Stimulated activated naive CD8-positive, alpha-beta T cell treated with anti-CD3 and anti-CD28 coated beads, Interleukin-15, Interleukin-2, amounts not matched to agents 100 ng/mL and 50 ng/mL, for 24 hours (primary cell): Measurements from ENCODE around the gene AP3B1.

Experiments used
- H3K27ac Mint-ChIP-seq: one replicate; pipeline ENCODE4 v1.8.0; 2021; ENCODE audit warnings: mild to moderate bottlenecking, mixed read lengths
- H3K27me3 Mint-ChIP-seq: one replicate; pipeline ENCODE4 v1.8.0; 2021; ENCODE audit warnings: mixed read lengths
- H3K36me3 Mint-ChIP-seq: one replicate; pipeline ENCODE4 v1.8.0; 2021; ENCODE audit warnings: low read depth, mixed read lengths
- H3K4me1 Mint-ChIP-seq: one replicate; pipeline ENCODE4 v1.8.0; 2021; ENCODE audit warnings: low read depth, mixed read lengths
- H3K4me3 Mint-ChIP-seq: one replicate; pipeline ENCODE4 v1.8.0; 2021; ENCODE audit warnings: mild to moderate bottlenecking, mixed read lengths
- H3K9me3 Mint-ChIP-seq: one replicate; pipeline ENCODE4 v1.8.0; 2021; ENCODE audit warnings: mixed read lengths

Gene AP3B1

GRCh38 chr5:78008356-78008967 is 286.0 kb downstream of the AP3B1 start:
- peaks cover 4% of the 10 kb centered on the region for H3K36me3 Mint-ChIP-seq
- H3K4me1 Mint-ChIP-seq = no peaks in the 10 kb centered on the region
- no peak overlapping the region for H3K4me3 Mint-ChIP-seq
- no peaks in the 10 kb centered on the region for H3K27me3 Mint-ChIP-seq
- no peaks in the 10 kb centered on the region for H3K9me3 Mint-ChIP-seq
- H3K27ac Mint-ChIP-seq = no peak overlapping the region

- Mint-ChIP-seq H3K4me3 (no peak overlapping the region), H3K27me3 (no peaks in the 10 kb centered on the region), H3K36me3 (peaks cover 12% of the 10 kb centered on the region), H3K27ac (no peak overlapping the region), H3K4me1 (no peaks in the 10 kb centered on the region), H3K9me3 (no peaks in the 10 kb centered on the region)
Observed at GRCh38 chr5:78007233-78007632, 287.3 kb downstream of the AP3B1 start.

- Mint-ChIP-seq H3K4me3 (no peak overlapping the region), H3K4me1 (no peaks in the 10 kb centered on the region), H3K36me3 (peaks cover 16% of the 10 kb centered on the region), H3K9me3 (no peaks in the 10 kb centered on the region), H3K27me3 (no peaks in the 10 kb centered on the region), H3K27ac (no peak overlapping the region)
Observed at GRCh38 chr5:78006449-78006848, 288.0 kb downstream of the AP3B1 start.

- Mint-ChIP-seq H3K4me1 (no peaks in the 10 kb centered on the region), H3K27ac (no peak overlapping the region), H3K4me3 (no peak overlapping the region), H3K27me3 (no peaks in the 10 kb centered on the region), H3K9me3 (no peaks in the 10 kb centered on the region), H3K36me3 (peaks cover 21% of the 10 kb centered on the region)
Observed at GRCh38 chr5:78005021-78005785, 289.3 kb downstream of the AP3B1 start.

- H3K27ac Mint-ChIP-seq = no peak overlapping the region
- no peaks in the 10 kb centered on the region for H3K27me3 Mint-ChIP-seq
- peaks cover 25% of the 10 kb centered on the region for H3K36me3 Mint-ChIP-seq
- no peaks in the 10 kb centered on the region for H3K4me1 Mint-ChIP-seq
- no peaks in the 10 kb centered on the region for H3K9me3 Mint-ChIP-seq
- H3K4me3 Mint-ChIP-seq = no peak overlapping the region
Observed at GRCh38 chr5:78004559-78004958, 289.9 kb downstream of the AP3B1 start.

GRCh38 chr5:78003919-78004318 is 290.6 kb downstream of the AP3B1 start:
- no peaks in the 10 kb centered on the region for H3K4me1 Mint-ChIP-seq
- no peak overlapping the region for H3K27ac Mint-ChIP-seq
- H3K27me3 Mint-ChIP-seq = no peaks in the 10 kb centered on the region
- no peak overlapping the region for H3K4me3 Mint-ChIP-seq
- H3K36me3 Mint-ChIP-seq = peaks cover 32% of the 10 kb centered on the region
- no peaks in the 10 kb centered on the region for H3K9me3 Mint-ChIP-seq

- Mint-ChIP-seq H3K9me3 (no peaks in the 10 kb centered on the region), H3K27me3 (no peaks in the 10 kb centered on the region), H3K36me3 (peaks cover 34% of the 10 kb centered on the region), H3K4me1 (no peaks in the 10 kb centered on the region), H3K4me3 (no peak overlapping the region), H3K27ac (no peak overlapping the region)
Observed at GRCh38 chr5:78003450-78003849, 291.0 kb downstream of the AP3B1 start.

GRCh38 chr5:78002690-78003089 is 291.8 kb downstream of the AP3B1 start:
- no peaks in the 10 kb centered on the region for H3K9me3 Mint-ChIP-seq
- no peaks in the 10 kb centered on the region for H3K27me3 Mint-ChIP-seq
- H3K36me3 Mint-ChIP-seq = peaks cover 38% of the 10 kb centered on the region
- H3K4me3 Mint-ChIP-seq = no peak overlapping the region
- no peak overlapping the region for H3K27ac Mint-ChIP-seq
- no peaks in the 10 kb centered on the region for H3K4me1 Mint-ChIP-seq

GRCh38 chr5:78001197-78001596 is 293.3 kb downstream of the AP3B1 start:
- Mint-ChIP-seq H3K4me3 (no peak overlapping the region), H3K36me3 (peaks cover 45% of the 10 kb centered on the region), H3K9me3 (no peaks in the 10 kb centered on the region), H3K27ac (no peak overlapping the region), H3K4me1 (no peaks in the 10 kb centered on the region), H3K27me3 (no peaks in the 10 kb centered on the region)

GRCh38 chr5:78000191-78000590 is 294.3 kb downstream of the AP3B1 start:
- no peak overlapping the region for H3K27ac Mint-ChIP-seq
- H3K4me3 Mint-ChIP-seq = no peak overlapping the region
- H3K27me3 Mint-ChIP-seq = no peaks in the 10 kb centered on the region
- no peaks in the 10 kb centered on the region for H3K9me3 Mint-ChIP-seq
- no peaks in the 10 kb centered on the region for H3K4me1 Mint-ChIP-seq
- peaks cover 45% of the 10 kb centered on the region for H3K36me3 Mint-ChIP-seq

- Mint-ChIP-seq H3K27ac (no peak overlapping the region), H3K4me3 (no peak overlapping the region), H3K36me3 (peaks cover 45% of the 10 kb centered on the region), H3K9me3 (no peaks in the 10 kb centered on the region), H3K27me3 (no peaks in the 10 kb centered on the region), H3K4me1 (no peaks in the 10 kb centered on the region)
Observed at GRCh38 chr5:77999399-77999798, 295.1 kb downstream of the AP3B1 start.

- no peak overlapping the region for H3K27ac Mint-ChIP-seq
- H3K9me3 Mint-ChIP-seq = no peaks in the 10 kb centered on the region
- no peaks in the 10 kb centered on the region for H3K4me1 Mint-ChIP-seq
- H3K36me3 Mint-ChIP-seq = peaks cover 36% of the 10 kb centered on the region
- no peak overlapping the region for H3K4me3 Mint-ChIP-seq
- H3K27me3 Mint-ChIP-seq = no peaks in the 10 kb centered on the region
Observed at GRCh38 chr5:77996943-77997342, 297.6 kb downstream of the AP3B1 start.

GRCh38 chr5:77995793-77996409 is 298.6 kb downstream of the AP3B1 start:
- Mint-ChIP-seq H3K4me3 (no peak overlapping the region), H3K36me3 (peaks cover 28% of the 10 kb centered on the region), H3K9me3 (no peaks in the 10 kb centered on the region), H3K4me1 (no peaks in the 10 kb centered on the region), H3K27me3 (no peaks in the 10 kb centered on the region), H3K27ac (no peak overlapping the region)

GRCh38 chr5:77994943-77995342 is 299.6 kb downstream of the AP3B1 start:
- Mint-ChIP-seq H3K4me3 (no peak overlapping the region), H3K27ac (no peak overlapping the region), H3K4me1 (no peaks in the 10 kb centered on the region), H3K9me3 (no peaks in the 10 kb centered on the region), H3K36me3 (peaks cover 22% of the 10 kb centered on the region), H3K27me3 (no peaks in the 10 kb centered on the region)

- Mint-ChIP-seq H3K27me3 (no peaks in the 10 kb centered on the region), H3K27ac (no peak overlapping the region), H3K4me3 (no peak overlapping the region), H3K4me1 (no peaks in the 10 kb centered on the region), H3K36me3 (peaks cover 13% of the 10 kb centered on the region), H3K9me3 (no peaks in the 10 kb centered on the region)
Observed at GRCh38 chr5:77993855-77994318, 300.6 kb downstream of the AP3B1 start.
